Common myeloid progenitor, CD34-positive (primary cell): ENCODE data around the gene GUCA2A.

Experiments
- CTCF ChIA-PET: fragments of 350-600 bp; sonication (Branson Sonifier 250); formaldehyde crosslinking; loops from one replicate; lab custom pipeline; 2021; ENCODE audit warnings: antibody characterized with exemption; lab: Charles Lee
- POLR2A ChIA-PET: fragments of 350-600 bp; sonication (Branson Sonifier 250); formaldehyde crosslinking; loops from one replicate; lab custom pipeline; 2021; ENCODE audit warnings: antibody characterized with exemption; lab: Charles Lee
- DNase-seq, 3 donors: peaks; one replicate each; pipeline versions ENCODE4 v3.0.0 to v3.0.0-alpha.2; 2013
- H3K27ac ChIP-seq, 2 experiments: 1 replicate in 1 of 2; 2 replicates in 1 of 2; pipeline ENCODE4 v1.7.0; 2013; ENCODE audit warnings: inconsistent platforms in 2 of 2, low read length in 2 of 2, mild to moderate bottlenecking in 2 of 2, low read depth in 1 of 2, moderate library complexity in 1 of 2; ENCODE audit not compliant: severe bottlenecking in 2 of 2, insufficient read depth in 1 of 2, poor library complexity in 1 of 2
- H3K27me3 ChIP-seq, 5 experiments: replicated peaks in 2 of 5; 1 replicate in 3 of 5; 2 replicates in 2 of 5; pipeline versions ENCODE4 v1.6.1 to v1.7.0; 2013; ENCODE audit warnings: low read length in 4 of 5, mild to moderate bottlenecking in 2 of 5, moderate library complexity in 2 of 5, inconsistent platforms in 1 of 5; ENCODE audit not compliant: insufficient read depth in 5 of 5, control insufficient read depth in 4 of 5
- H3K36me3 ChIP-seq, 4 experiments: 1 replicate in 2 of 4; 2 replicates in 2 of 4; pipeline versions ENCODE4 v1.6.1 to v1.7.0; 2013; ENCODE audit warnings: low read length in 3 of 4, control low read depth in 1 of 4, mild to moderate bottlenecking in 1 of 4; ENCODE audit not compliant: control insufficient read depth in 4 of 4, insufficient read depth in 4 of 4
- H3K4me1 ChIP-seq, 4 experiments: 1 replicate in 3 of 4; 2 replicates in 1 of 4; pipeline versions ENCODE4 v1.6.1 to v1.7.1; 2013; ENCODE audit warnings: low read length in 3 of 4, mild to moderate bottlenecking in 3 of 4, control low read depth in 1 of 4, inconsistent platforms in 1 of 4, moderate library complexity in 1 of 4; ENCODE audit not compliant: control insufficient read depth in 4 of 4, insufficient read depth in 4 of 4; ENCODE audit errors: control extremely low read depth in 1 of 4
- H3K4me3 ChIP-seq, 7 experiments: 1 replicate in 4 of 7; 2 replicates in 3 of 7; pipeline versions ENCODE4 v1.5.1 to v1.7.0; 2013; ENCODE audit warnings: mild to moderate bottlenecking in 7 of 7, low read length in 6 of 7, moderate library complexity in 6 of 7, inconsistent platforms in 2 of 7, low read depth in 2 of 7, control low read depth in 1 of 7; ENCODE audit not compliant: insufficient read depth in 4 of 7, control insufficient read depth in 1 of 7; ENCODE audit errors: extremely low read depth in 1 of 7
- H3K9me3 ChIP-seq, 5 experiments: 1 replicate in 4 of 5; 2 replicates in 1 of 5; pipeline versions ENCODE4 v1.6.1 to v1.7.1; 2013; ENCODE audit warnings: low read length in 4 of 5, mild to moderate bottlenecking in 2 of 5, inconsistent platforms in 1 of 5, low read depth in 1 of 5, moderate library complexity in 1 of 5; ENCODE audit not compliant: control insufficient read depth in 4 of 5, insufficient read depth in 2 of 5; ENCODE audit errors: control extremely low read depth in 1 of 5
- WGBS: methylation state at CpG from one replicate; pipeline ENCODE4 v1.1.5; 2013; ENCODE audit not compliant: insufficient coverage; 5-methylcytosine and 5-hydroxymethylcytosine counted together

Gene GUCA2A

DNA sequence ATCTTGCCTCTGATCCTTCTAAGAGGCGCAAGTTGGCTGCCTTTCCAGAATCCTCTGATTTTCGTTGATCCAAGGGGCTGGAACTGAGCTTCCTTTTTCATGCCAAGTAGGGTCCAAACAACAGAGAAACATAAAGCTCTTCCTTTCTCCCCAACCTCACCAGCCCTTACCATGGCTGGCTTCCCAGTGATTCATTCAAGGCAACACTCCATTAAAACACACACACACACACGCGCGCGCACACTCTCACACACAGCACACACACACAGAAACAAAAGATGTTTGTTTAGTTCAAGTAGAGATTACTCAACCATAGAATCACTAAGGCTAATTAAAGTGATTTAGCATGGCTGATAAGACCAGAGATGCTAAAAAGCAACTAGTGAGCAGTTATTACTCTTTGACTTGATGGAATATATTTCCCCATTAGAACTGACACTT is 13.0 kb upstream of the GUCA2A start:
- 88% methylated on average over 2 of the region's 6 CpGs for WGBS
- peaks cover 0 to 32% (median 16%) of the 10 kb centered on the region in 4 experiments for H3K4me1 ChIP-seq
- H3K4me3 ChIP-seq: no peak overlapping the region
- H3K27ac ChIP-seq: no peak overlapping the region
- ChIA-PET POLR2A (no interaction called here), CTCF (interaction anchor here (1.0 to 1.2 kb wide), 3 partner anchors 12 to 46 kb away, joined by 3 read pairs; no protein-coding TSS in a partner anchor)
- no peaks in the 10 kb centered on the region for H3K27me3 ChIP-seq
- H3K9me3 ChIP-seq: no peaks in the 10 kb centered on the region
- H3K36me3 ChIP-seq: peaks cover 4 to 25% (median 6%) of the 10 kb centered on the region in 4 experiments
- no peak for DNase-seq

DNA sequence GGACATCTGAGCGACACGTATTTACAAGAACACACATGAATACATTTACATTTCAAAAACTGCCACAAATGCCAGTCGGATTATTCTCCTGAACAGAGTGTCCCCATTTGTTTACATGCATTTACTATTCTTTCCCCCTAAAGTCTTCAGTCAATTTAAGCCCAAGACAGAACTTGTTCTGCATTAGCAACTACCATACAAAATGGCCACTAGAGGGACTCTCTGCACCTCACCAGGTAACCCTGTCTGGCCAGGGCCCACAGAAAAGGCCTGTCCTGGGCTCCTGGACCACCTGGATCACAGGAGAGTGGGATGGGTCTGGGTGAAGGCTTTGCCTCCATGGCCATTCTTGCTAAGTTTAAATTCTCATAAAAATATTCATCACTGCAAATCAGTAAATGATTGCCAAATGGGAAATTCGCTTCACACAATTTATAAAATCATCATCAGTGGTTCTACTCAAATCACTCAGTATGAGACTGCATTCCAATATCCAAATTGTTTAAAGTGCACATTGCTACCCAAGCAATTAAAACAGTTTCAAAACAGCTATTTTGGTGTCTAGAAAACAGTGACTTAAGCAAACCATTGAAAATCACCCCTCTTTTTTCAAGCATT is 12.5 kb upstream of the GUCA2A start:
- no peak overlapping the region for H3K27ac ChIP-seq
- no peak overlapping the region for H3K4me3 ChIP-seq
- WGBS: 89% methylated on average over 4 of the region's 4 CpGs
- peaks cover 0 to 37% (median 16%) of the 10 kb centered on the region in 4 experiments for H3K4me1 ChIP-seq
- H3K36me3 ChIP-seq: peaks cover 4 to 25% (median 6%) of the 10 kb centered on the region in 4 experiments
- DNase-seq: peak; percentile 52 to 72 (median 70)
- CTCF ChIA-PET: interaction anchor here (1.0 to 1.2 kb wide), 3 partner anchors 12 to 46 kb away, joined by 3 read pairs; no protein-coding TSS in a partner anchor
- H3K27me3 ChIP-seq: no peaks in the 10 kb centered on the region
- POLR2A ChIA-PET: no interaction called here
- H3K9me3 ChIP-seq: no peaks in the 10 kb centered on the region

DNA sequence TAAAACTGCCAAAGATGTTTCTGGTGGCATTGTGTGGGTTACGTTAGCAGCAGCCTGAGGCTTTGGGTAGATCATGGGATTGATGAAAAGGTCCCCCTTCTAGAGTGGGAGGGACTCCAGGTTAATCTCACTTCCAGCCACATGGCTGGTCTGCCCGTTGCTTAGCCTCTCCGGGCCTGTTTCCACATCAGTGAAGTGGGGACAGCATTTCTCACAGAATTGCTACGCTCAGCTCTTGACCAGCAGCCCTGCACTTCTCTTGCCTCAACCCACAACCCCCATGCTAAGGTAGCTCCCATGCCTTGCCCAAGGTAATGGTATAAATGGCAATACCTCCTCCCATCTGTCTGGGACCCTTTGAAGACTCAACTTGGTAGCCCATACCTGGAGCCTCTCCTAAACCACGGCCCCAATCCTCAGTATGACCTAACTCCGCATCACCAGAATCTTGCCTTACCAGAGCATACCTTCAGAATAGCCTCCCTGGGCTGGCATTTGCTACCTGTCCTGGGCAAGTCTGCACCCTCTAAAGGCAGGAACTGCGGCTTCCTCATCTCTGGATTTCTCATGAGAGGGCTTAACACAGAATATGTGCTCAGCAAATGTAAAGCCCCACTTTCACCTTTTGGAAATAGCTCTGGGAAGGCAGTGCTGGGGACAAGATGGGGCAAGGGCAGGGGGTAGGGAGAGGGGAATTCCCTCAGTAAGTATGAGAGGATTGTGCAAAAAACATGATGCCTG is 10.9 kb upstream of the GUCA2A start:
- DNase-seq: no peak
- H3K4me3 ChIP-seq: no peak overlapping the region
- H3K36me3 ChIP-seq: peaks cover 3 to 13% (median 5%) of the 10 kb centered on the region in 4 experiments
- no peaks in the 10 kb centered on the region for H3K27me3 ChIP-seq
- H3K27ac ChIP-seq: no peak overlapping the region
- H3K4me1 ChIP-seq: peaks cover 0 to 34% (median 16%) of the 10 kb centered on the region in 4 experiments
- H3K9me3 ChIP-seq: no peaks in the 10 kb centered on the region
- WGBS: 97% methylated on average over 7 of the region's 7 CpGs
- ChIA-PET POLR2A (no interaction called here), CTCF (interaction anchor here (0.9 to 5.3 kb wide), 11 partner anchors 11 to 603 kb away, joined by 3 to 53 read pairs (median 4); partner anchors contain the start of gene GUCA2A)

DNA sequence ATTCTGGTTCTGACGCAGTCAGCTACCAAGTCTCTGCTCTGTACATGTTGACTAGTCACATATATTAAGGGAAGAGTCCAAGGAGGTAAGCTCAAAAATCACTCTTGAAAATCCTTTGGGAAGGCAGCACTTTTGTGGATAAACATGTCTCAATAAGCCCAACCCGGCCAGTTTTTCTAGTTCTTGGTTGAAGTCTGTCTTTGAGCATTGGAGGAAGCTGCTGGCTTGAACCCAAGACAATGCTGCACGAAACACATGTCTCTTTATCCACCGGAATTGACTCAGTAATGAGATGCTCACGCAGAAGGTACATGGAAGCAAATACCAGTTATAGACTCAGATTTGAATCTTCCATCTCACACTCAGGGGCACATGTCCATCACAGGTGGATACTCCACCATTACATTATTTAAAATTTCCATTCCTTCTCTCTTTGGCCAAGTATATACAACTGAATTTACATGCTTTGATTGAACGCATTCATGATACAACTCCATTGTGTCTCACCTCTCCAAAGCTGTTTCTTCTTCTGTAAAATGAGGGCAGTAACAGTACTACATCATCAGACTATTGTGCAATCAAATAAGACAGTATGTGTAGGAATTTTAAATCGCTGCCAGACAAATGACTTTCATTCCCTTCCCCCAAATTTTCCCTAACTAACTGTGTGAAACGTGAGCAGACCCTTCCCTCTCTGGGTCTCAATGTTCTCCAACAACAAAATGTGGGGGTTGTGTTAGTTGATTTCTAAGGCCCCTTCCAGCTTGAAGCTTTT is 9.6 kb upstream of the GUCA2A start:
- POLR2A ChIA-PET: no interaction called here

DNA sequence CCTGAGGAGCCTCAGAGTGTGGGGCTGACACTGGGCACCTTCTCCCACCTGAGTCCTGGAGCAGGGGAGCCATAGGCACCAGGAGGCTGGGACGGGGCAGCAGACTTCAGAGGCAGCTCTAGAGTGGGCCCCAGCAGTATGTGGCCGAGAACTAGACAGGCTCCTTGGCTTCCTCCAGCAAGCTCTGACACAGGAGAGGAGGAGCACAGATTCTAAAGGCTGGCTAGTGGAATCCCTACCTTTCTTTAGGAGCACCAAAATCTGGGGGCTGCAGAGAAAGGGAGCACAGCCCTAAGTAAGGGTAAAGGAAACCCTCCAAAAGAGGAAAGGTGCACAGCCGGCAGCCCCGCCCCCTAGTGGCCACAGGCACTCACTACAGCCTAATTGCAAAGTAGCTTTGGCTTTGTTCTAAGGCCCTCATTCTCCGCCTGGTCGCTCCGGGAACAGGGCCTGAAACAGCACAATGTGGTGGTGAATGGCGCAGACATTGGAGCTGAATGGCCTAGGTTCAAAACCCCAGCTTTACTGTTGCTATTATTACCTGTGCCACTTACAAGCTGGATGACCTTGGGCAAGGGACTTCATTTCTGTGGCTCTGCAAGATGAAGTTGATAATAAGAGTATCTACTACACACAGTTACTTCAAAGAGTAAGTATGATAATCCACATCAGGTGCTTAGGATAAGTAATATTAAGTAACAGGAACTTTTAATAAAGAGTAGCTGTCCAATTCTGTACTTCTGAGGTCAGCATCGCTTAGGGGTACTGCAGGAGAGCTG is 8.8 kb upstream of the GUCA2A start:
- peaks cover 0 to 13% (median 3%) of the 10 kb centered on the region in 4 experiments for H3K4me1 ChIP-seq
- POLR2A ChIA-PET: no interaction called here
- no peak overlapping the region for H3K27ac ChIP-seq
- H3K4me3 ChIP-seq: no peak overlapping the region
- CTCF ChIA-PET: interaction anchor here (0.7 to 5.3 kb wide), 32 partner anchors 11 to 659 kb away, joined by 3 to 53 read pairs (median 4); partner anchors contain the start of genes GUCA2A and GUCA2B
- H3K36me3 ChIP-seq: peaks cover 2 to 5% (median 4%) of the 10 kb centered on the region in 4 experiments
- DNase-seq: peak; percentile 42 to 67 (median 66)
- 53% methylated on average over 7 of the region's 9 CpGs for WGBS
- no peaks in the 10 kb centered on the region for H3K27me3 ChIP-seq
- H3K9me3 ChIP-seq: no peaks in the 10 kb centered on the region

More for the DNA sequence above, 9.6 kb upstream of the GUCA2A start:
- Histone ChIP-seq H3K4me1 (peaks cover 0 to 21% (median 6%) of the 10 kb centered on the region in 4 experiments), H3K27me3 (no peaks in the 10 kb centered on the region), H3K36me3 (peaks cover 2 to 5% (median 4%) of the 10 kb centered on the region in 4 experiments), H3K9me3 (no peaks in the 10 kb centered on the region), H3K27ac (no peak overlapping the region), H3K4me3 (no peak overlapping the region)
- no peak for DNase-seq
- 100% methylated on average over 3 of the region's 8 CpGs for WGBS
- CTCF ChIA-PET: interaction anchor here (0.7 to 5.3 kb wide), 32 partner anchors 10 to 660 kb away, joined by 3 to 53 read pairs (median 4); partner anchors contain the start of genes GUCA2A and GUCA2B
